ENCODE data around the gene CCNL2.

The CCNL2 gene

GRCh38 chr1:1355416-1355815, 43.7 kb downstream of the CCNL2 start:
- peak; percentile 49 for DNase-seq (ENCODE audit: low spot score)

GRCh38 chr1:1354271-1355247, 44.6 kb downstream of the CCNL2 start:
- DNase-seq (ENCODE audit: low spot score), result no peak

GRCh38 chr1:1353389-1354151, 45.6 kb downstream of the CCNL2 start:
- DNase-seq (ENCODE audit: low spot score), result no peak

- DNase-seq (ENCODE audit: low spot score), result no peak
These were observed 46.2 kb downstream of the CCNL2 start for GRCh38 chr1:1352786-1353388.

- peak; percentile 43 for DNase-seq (ENCODE audit: low spot score)
These were observed 47.4 kb downstream of the CCNL2 start for GRCh38 chr1:1351511-1352427.

- peak; percentile 93 for DNase-seq (ENCODE audit: low spot score)
These were observed 49.7 kb downstream of the CCNL2 start, which contains the start of gene DVL1 for GRCh38 chr1:1349256-1350012. TSS of gene DVL1 (minus strand) at chr1:1349418. CDS start at chr1:1349065, 353 bp downstream.

GRCh38 chr1:1348420-1349255, 50.5 kb downstream of the CCNL2 start:
- no peak for DNase-seq (ENCODE audit: low spot score)

- peak; percentile 42 for DNase-seq (ENCODE audit: low spot score)
These were observed 51.3 kb downstream of the CCNL2 start for GRCh38 chr1:1347663-1348419.

- DNase-seq (ENCODE audit: low spot score), result no peak
These were observed 52.0 kb downstream of the CCNL2 start for GRCh38 chr1:1347026-1347595.

GRCh38 chr1:1346501-1346890, 52.6 kb downstream of the CCNL2 start:
- DNase-seq (ENCODE audit: low spot score), result no peak

- no peak for DNase-seq (ENCODE audit: low spot score)
These were observed 53.2 kb downstream of the CCNL2 start for GRCh38 chr1:1345860-1346500.

- DNase-seq (ENCODE audit: low spot score), result no peak
These were observed 53.8 kb downstream of the CCNL2 start for GRCh38 chr1:1345384-1345783.

GRCh38 chr1:1344655-1345361, 54.3 kb downstream of the CCNL2 start:
- DNase-seq (ENCODE audit: low spot score), result peak; percentile 76

- no peak for DNase-seq (ENCODE audit: low spot score)
These were observed 55.2 kb downstream of the CCNL2 start for GRCh38 chr1:1343811-1344421.

- DNase-seq (ENCODE audit: low spot score), result no peak
These were observed 56.5 kb downstream of the CCNL2 start for GRCh38 chr1:1342584-1343115.

GRCh38 chr1:1342061-1342562, 57.0 kb downstream of the CCNL2 start:
- DNase-seq (ENCODE audit: low spot score), result no peak
